Retinal pigment epithelial cell (primary cell): ENCODE measurements around the gene ZNF142.

Experiments used
- DNase-seq: peaks from one replicate; pipeline ENCODE4 v3.0.0-alpha.2; 2010; ENCODE audit warnings: low read depth
- H3K4me3 ChIP-seq: 2 replicates; pipeline ENCODE4 v1.5.1; 2011; ENCODE audit warnings: mild to moderate bottlenecking, low read length, control low read depth, moderate library complexity
- TF ChIP-seq, protein P1 (sequence below): conservative IDR thresholded peaks from 2 replicates; pipeline ENCODE4 v1.5.1; 2011; ENCODE audit warnings: low read depth, low read length, control low read depth, inconsistent platforms

The ZNF142 gene

DNA sequence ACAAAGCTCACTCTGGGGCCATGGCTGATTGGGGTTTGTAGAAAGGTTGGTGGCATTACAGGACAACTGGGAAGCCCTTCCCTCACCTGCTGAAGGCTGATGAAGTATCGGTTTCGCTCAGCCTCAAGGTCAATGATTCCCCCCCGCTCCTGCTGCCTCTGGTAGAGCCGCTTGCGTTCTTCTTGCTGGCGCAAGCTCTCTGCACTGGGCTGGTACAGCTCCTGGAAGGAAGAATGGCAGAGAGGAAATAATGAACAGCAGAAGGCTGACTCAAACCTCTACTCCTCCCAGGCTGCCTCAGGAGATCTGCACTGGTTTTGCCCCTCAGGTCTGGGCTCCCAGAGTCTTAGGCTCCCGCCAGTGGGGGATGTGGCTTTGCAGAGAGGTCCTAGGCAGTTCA, 5.2 kb upstream of the ZNF142 start:
- DNase-seq, result no peak
- H3K4me3 ChIP-seq, result no peak overlapping the region
- TF ChIP-seq, protein P1, sequence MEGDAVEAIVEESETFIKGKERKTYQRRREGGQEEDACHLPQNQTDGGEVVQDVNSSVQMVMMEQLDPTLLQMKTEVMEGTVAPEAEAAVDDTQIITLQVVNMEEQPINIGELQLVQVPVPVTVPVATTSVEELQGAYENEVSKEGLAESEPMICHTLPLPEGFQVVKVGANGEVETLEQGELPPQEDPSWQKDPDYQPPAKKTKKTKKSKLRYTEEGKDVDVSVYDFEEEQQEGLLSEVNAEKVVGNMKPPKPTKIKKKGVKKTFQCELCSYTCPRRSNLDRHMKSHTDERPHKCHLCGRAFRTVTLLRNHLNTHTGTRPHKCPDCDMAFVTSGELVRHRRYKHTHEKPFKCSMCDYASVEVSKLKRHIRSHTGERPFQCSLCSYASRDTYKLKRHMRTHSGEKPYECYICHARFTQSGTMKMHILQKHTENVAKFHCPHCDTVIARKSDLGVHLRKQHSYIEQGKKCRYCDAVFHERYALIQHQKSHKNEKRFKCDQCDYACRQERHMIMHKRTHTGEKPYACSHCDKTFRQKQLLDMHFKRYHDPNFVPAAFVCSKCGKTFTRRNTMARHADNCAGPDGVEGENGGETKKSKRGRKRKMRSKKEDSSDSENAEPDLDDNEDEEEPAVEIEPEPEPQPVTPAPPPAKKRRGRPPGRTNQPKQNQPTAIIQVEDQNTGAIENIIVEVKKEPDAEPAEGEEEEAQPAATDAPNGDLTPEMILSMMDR, result no peak

DNA sequence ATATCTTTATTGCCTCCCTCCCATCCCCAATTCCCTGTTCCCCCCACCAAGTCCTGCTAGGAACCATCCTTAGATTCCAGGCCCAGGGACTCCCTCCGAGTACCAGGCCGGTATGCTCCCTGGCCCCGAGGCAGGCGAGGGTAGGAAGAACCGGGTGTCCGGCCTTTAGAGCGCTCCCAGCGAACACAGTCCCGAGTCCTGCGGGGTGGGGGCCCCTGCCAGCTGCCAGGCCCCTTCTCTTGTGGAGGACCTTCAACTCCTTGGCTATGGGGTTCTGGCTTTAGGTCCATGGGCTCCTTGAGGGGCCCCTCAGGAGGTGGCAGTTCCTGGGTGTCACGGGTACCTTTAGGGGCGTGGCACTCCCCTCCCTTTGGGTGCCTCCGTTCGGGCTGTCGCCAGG, 4.5 kb upstream of the ZNF142 start:
- no peak for DNase-seq
- H3K4me3 ChIP-seq, result no peak overlapping the region
- TF ChIP-seq, protein P1, result no peak

DNA sequence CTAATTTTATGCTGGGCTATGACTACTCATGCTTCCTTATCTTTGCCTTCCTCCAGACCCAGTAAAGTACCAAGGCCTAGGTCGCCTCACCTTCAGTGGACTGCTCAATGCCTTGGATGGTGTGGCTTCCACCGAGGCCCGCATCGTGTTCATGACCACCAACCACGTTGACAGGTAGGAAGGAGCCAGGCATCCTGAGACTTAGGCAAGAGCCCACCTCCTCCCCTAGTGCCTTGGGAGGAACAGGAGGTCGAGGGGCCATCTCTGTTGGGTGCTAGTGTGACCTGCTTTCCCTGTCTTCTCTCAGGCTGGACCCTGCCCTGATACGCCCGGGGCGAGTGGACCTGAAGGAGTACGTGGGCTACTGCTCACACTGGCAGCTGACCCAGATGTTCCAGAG, 3.4 kb upstream of the ZNF142 start:
- DNase-seq, result no peak
- TF ChIP-seq, protein P1, result no peak
- H3K4me3 ChIP-seq, result no peak overlapping the region

GRCh38 chr2:218662377-218662776, 3.0 kb upstream of the ZNF142 start:
- TF ChIP-seq, protein P1, result no peak
- no peak for DNase-seq
- no peak overlapping the region for H3K4me3 ChIP-seq

DNA sequence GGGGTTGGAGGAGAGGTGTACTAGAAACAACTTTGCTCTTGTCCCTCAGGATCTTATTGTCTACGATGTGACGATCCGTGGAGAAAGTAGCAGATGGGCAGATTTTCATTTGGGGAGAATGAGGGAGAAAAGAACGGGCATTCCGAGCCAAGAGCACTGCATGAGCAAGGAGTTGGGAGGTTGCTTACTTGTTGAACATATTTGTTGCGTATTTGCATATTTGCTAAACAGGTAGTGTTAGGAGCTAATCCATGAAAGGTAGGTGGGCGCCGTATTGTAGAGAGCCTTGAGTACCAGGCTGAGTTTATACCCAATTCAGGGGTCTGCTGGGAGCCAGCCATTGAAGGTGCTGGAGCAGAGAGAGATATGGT, 550 bp upstream of the ZNF142 start:
- TF ChIP-seq, protein P1, result no peak
- DNase-seq, result no peak
- H3K4me3 ChIP-seq, result peak overlapping the region; percentile 91

- peak overlapping the region; percentile 91 for H3K4me3 ChIP-seq
- TF ChIP-seq, protein P1, result peak; percentile 66
- DNase-seq, result peak; percentile 14
Observed at GRCh38 chr2:218658671-218659257, 659 bp downstream of the ZNF142 start.

- no peak for DNase-seq
- H3K4me3 ChIP-seq, result no peak overlapping the region
- TF ChIP-seq, protein P1, result no peak
Observed at GRCh38 chr2:218655751-218656150, 3.7 kb downstream of the ZNF142 start.
